IMR-90 (cell line): Measurements from ENCODE around the gene ITPR2.

Experiments used
- CTCF ChIP-seq: conservative IDR thresholded peaks from 2 replicates; pipeline ENCODE4 v1.5.1; 2012; ENCODE audit warnings: mild to moderate bottlenecking, low read depth, low read length, improper control_type of control experiment
- FOS ChIP-seq: fragments of 150-350 bp; IDR thresholded peaks from 2 replicates; pipeline ENCODE4 v1.6.1; 2016; ENCODE audit warnings: low read depth, low read length
- MAFK ChIP-seq: IDR thresholded peaks from 2 replicates; pipeline ENCODE4 v1.6.1; 2012; ENCODE audit warnings: low read depth, low read length, improper control_type of control experiment
- MAZ ChIP-seq: IDR thresholded peaks from 2 replicates; pipeline ENCODE4 v1.6.1; 2012; ENCODE audit warnings: low read depth, mild to moderate bottlenecking, low read length, improper control_type of control experiment, moderate library complexity, borderline replicate concordance
- POLR2A ChIP-seq: IDR thresholded peaks from 2 replicates; pipeline ENCODE4 v1.6.1; 2012; ENCODE audit warnings: mild to moderate bottlenecking, low read depth, low read length
- RAD21 ChIP-seq: IDR thresholded peaks from 2 replicates; pipeline ENCODE4 v1.6.1; 2012; ENCODE audit warnings: low read length, improper control_type of control experiment
- SMC3 ChIP-seq: fragments of 150-350 bp; IDR thresholded peaks from 2 replicates; pipeline ENCODE4 v1.6.1; 2016; ENCODE audit warnings: low read depth, mild to moderate bottlenecking, antibody characterized with exemption, low read length, moderate library complexity

- TF ChIP-seq MAFK (no peak), FOS (no peak), RAD21 (no peak), SMC3 (no peak), CTCF (no peak), POLR2A (no peak), MAZ (no peak)
These were observed 528.7 kb downstream of the ITPR2 start for GRCh38 chr12:26304273-26304672.
